Activated gamma-delta T cell treated with Interleukin-2 at 50 U/mL for 16 hours (primary cell): ENCODE measurements around the gene PDF.

Experiments used
- DNase-seq: peaks from one replicate; pipeline ENCODE4 v3.0.0-alpha.2; 2020

The PDF gene

DNA sequence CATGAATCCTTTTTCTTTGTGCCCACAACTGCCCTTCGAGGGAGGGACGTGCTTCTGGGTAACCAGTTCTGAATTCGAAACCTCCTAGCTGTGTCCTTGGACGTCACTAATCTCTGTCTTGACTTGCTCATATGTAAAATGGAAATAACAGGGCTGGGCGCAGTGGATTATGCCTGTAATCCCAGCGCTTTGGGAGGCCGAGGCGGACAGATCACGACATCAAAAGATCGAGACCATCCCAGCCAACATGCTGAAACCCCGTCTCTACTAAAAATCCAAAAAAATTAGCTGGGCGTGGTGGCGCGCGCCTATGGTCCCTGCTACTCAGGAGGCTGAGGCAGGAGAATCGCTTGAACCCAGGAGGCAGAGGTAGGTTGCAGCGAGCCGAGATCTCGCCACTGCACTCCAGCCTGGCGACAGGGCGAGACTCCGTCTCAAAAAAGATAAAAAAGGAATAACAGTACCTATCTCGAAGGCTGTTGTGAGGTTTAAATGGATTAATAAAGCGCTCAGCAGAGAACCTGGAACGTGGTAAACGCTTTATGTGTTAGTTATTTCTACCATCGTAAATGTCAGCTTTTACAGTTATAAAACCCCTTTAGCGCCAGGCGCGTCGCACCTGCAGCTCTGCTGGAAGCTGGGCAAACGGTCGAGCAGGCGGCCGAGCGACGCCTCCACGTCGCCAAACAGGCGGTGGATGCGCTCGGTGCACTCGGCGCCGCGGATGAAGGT is 8.3 kb upstream of the PDF start:
- DNase-seq = no peak

DNA sequence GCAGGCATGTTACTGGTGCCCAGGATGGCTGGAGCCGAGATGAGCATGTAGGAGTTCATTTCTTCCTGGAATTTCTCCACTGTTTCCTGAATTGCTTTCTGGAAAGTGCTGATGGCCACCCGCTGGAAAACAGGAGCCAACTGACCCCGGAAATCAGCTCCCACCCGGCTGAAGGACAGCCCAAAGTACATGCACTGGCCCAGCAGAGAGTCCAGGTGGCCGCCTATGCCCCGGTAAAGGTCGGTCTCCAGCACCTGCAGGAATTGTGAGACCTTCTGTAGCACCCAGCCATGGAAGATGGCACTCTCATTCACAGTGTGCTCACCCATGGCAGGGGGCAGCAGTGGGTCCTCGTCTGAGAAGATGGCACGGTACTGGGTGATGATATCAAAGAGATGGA is 4.3 kb upstream of the PDF start:
- no peak for DNase-seq

DNA sequence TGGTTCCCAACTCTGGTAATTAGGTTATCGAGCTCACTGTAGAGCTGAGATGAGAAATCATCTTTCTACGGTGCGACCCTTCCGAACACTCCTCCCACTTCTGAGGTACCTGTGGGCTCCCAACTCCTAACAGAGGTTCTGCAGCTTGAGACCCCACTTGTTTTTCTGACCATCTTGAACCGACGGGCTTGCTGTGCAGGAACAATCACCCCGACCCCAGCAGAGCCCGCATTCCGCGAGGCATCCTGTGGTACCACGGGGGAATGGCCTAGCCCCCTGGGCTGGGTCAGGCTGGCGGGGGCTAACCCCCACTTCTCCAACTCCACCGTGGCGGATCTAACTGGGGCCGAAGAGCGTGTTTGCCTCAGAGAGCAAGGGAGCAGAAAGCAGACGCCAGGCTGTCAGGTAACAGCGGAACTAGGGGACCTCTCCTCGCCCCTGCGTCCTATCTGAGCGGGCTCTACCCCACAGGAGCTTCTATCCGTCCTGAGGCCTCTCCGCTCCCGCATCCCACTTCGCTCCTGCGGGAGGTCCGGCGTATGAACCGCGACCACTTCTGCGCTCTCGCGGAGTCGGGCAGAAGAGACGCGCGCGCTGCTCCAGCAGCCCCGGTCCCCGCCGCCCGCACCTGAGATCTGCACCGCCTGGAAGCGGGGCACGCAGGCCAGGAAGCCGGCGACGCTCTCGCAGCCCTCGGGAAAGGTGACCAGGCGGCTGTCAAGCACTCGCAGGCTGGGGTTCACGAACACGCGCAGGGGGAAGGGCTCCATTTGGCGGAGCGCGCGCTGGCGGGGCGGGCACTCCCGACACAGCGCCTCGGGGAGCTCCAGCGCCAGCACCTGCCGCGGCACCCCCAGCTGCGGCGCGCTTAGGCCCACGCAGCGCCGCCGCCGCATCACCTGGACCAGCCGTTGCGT is 761 bp downstream of the PDF start:
- DNase-seq = peak; percentile 35

DNA sequence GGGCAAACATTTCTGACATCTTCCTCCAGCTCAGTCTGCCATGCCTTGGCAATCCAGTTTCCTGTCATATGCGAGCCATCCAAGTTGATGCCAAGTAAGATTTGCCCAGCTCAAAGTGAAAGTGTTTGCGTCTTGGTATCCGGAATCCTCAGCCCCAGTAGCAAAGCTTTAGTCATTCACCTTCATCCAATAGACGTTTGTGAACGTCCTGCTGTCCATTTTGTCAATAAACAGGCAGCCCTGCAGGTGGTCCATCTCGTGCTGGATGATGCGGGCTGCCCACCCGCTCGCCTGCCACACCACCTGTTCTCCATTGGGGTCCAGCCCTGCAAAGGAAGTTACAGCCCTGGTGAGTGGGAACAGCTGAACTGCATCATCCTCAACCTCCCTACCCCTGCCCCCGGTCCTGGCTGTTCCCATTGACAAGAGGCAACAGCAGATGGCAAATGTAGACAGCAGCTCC is 1.5 kb downstream of the PDF start:
- no peak for DNase-seq

DNA sequence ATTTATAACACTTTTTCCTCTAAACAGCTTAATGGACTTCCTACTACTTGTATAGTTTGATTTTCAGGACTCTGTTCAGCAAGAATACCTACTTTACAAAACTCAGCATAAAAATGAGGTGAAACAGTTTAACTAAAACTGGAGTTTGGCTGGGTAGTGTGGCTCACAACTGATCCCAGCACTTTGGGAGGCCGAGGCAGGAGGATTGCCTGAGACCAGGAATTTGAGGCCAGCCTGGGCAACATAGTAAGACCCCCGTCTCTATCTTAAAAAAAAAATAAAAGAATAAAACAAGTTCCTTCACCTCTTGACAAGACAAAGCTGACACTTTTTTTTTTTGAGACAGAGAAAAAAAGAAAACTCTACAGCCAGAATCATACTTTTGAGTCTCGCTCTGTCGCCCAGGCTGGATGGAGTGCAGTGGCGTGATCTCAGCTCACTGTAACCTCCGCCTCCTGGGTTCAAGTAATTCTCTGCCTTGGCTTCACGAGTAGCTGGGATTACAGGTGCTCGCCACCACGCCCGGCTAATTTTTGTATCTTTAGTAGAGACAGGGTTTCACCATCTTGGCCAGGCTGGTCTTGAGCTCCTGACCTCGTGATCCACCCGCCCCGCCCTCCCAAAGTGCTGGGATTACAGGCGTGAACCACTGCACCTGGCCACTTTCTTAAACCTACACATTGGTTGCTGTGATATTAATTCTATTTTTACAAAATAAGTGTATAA is 2.6 kb downstream of the PDF start:
- DNase-seq = no peak

DNA sequence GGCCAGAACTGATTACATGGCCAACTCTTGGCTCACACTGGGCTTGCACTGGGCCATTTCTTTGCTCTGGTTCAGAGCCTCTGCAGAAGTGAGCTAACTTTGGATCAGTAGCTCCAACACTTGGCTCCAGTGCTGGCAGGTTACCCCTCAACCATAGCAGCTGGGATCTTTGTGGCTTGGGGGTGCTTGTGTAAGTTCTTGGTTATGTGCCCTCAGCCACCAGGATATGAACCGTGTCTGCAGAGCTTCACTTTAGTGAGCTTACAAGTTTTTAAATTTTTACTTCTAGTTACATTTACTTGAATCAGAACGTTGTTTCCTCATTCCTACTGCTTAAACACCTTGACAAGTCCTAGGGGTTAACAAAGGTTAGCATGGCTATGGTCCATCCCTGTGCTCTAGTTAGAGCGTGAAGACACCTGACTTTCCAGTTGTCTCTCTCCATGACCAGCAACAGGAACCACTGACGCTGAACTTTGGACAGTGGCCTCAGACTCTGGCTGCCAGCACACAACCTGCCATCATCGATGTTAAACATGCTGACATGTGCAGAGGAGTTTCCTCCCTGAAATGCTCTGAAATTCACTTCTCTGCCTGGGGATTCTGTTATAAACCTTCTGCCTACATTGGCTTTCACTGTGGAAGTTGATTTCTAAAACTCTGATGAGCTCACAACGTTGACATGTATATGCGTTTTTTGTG is 4.1 kb downstream of the PDF start:
- DNase-seq = no peak

DNA sequence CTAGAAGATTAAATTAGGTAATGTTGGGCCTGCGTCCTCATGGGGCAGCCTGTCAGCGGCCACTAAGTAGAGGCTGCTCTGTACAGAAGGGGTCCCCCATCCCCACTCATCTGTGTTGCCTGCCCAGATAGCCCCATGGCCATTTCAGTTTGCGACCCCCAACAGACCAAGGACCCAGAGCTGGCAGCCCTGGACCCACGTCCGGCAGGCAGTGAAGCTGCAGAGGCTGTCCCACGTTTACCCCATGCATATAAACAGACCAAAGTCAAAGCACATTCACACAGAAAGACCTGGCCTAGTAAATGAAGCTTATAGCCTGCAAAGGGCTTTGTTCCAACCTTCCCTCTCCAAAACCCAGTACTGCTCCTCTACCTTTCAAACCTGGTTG is 4.6 kb downstream of the PDF start:
- DNase-seq = no peak

DNA sequence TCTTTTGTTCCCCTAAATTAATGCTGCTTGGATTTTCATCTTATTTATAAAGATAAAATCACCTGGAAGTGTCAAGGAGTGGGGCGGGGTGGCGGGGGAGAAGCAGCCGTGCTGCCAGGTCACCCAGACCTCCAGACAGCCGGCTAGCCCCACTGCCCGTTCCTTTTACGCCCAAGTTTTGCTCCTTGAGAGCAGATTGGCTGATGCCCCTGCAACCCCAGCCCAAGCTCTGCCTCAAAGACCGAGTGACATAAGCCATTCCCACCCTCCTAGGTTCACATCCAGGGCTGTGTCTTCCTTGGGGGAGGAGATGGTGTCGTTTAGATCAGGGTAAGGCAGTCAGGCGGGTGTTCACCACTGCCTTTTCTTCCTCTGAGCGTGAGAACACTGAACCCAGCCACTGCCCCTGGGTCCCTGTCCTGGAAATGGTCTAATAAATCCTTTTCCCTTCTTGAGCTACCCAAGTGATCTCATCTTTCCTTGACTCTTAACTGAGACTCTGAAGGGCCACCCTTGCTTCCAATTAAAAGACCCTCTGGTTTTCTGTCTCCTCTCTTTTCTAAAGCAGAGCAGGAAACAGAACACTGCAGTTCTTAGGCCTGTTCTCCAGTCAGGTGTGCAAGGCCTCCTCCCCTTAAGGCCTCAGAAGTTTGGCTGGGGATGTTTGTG is 5.7 kb downstream of the PDF start:
- DNase-seq = no peak

DNA sequence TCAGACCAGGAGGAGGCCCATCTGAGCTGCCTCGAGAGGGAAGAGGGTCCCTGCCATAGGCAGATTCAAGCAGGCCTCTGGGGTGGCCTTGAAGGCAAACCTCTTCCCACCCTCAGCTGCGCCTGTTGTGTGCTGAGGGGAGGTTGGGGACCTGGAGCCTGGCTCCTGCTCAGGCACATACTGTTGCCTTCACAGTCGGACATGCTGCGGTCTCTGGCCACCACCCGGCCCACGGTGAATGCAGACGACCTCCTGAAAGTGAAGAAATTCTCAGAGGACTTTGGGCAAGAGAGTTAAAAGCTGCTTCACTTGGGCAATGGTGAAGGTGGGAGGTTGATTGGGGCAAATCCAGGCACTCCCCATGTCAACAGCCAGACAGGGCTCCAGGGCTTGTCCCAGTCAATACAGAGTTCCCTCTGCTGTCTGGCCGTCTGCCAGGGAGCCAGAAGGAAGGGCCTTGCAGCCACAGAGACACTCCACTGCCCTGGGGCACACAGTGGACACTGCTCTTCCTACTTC is 6.3 kb downstream of the PDF start:
- no peak for DNase-seq

DNA sequence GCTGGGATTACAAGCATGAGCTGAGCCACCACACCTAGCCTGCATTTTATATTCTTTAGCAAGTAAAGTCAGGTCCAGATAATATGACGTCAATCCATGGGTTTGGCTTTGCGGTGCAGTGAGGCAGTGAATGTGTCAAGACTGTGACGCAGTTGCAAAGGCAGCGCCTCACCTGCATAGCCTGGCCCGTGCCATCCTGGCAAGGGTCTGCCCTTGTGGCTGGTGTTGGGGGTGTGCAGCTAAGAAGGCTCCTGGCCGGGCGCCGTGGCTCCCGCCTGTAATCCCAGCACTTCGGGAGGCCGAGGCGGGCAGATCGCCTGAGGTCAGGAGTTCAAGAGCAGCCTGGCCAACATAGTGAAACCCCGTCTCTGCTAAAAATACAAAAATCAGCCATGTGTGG is 7.0 kb downstream of the PDF start:
- DNase-seq = no peak

DNA sequence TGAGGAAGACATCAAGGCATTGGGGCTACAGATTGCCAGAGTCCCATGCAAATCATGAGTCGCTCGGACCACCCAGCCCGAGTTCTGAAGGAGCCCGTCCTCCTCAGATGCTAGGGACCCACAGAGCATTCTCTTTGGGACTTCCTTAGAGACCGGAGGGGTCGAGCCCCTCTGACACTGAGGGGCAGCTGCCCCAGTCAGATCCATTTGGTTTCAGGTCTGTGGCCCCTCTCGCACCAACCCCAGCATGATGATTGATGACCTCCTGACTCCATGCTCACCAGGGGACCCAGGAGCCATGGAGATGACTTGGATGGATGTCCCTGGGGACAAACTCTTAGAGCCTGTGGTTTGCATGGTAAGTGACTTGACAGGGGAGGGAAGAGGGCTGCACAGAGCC is 8.0 kb downstream of the PDF start:
- DNase-seq = no peak

DNA sequence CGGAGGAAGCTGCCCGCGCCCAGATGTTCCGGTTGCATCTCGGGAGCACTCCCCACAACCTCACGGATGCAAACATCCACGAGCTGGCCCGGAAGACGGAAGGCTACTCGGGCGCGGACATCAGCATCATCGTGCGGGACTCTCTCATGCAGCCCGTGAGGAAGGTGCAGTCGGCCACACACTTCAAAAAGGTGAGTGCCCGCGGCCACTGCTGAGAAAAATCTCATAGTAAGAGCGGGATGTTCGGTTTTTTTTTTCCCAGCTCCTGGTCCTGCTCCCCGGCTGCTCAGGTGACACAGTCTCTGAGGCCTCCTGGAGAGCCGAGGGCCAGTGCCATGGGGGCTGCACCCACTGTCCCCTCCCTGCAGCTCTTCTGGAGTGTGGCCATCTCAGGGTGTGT is 9.3 kb downstream of the PDF start:
- DNase-seq = no peak

DNA sequence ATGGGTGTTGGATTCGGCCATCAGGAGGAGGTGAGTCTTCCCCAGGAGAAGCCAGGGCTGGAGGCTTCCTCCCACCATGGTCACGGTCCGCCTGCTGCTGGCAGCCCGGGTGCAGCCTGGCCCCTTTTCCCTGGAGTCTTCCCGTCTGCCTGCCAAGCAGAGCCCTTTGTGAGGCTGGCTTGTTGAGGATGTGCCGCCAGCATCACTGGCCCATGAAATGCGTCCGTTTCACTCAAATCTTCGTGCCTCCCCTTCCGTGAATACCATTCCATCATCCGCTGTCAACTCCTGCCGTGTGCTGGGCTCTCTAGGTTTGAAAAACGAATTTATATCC is 9.7 kb downstream of the PDF start:
- DNase-seq = no peak

DNA sequence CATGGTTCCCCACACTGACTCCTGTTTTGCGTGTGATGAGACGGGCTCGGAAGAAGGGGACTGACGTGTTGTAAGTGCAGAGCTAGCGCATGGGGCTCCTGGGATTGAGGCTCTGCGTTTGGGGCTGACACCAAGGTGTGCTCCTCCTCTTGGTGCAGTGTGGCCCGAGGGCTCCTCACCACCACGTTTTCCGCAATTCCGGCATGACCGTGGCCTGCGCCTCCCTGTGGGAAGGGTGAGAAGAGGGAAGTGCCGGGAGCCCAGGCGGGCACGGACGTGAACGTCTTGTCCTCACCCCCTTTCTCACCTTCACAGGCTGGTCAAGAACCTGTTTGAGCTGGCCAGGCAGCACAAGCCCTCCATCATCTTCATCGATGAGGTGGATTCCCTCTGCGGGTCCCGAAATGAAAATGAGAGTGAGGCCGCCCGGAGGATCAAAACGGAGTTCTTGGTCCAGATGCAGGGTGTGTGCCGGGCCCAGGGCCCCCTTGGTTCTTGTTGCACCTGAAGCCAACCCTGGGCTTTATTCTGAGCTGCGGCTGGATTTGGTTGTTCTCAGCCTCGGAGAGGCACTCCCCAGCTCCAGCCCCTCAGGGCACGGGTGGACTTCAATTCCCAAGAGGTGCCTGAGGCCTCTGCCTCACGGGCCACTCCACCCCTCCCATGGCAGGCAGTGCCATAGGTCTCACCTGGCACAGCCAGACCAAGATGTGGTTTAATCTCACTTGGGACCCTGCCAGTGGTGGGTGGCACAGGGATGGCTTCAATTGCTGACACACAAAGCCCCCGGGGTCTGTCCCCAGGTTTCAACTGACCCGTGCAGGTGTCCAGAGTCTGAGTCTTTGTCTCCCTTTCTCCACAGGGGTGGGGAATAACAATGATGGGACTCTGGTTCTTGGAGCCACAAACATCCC is 10.3 kb downstream of the PDF start:
- DNase-seq = no peak

DNA sequence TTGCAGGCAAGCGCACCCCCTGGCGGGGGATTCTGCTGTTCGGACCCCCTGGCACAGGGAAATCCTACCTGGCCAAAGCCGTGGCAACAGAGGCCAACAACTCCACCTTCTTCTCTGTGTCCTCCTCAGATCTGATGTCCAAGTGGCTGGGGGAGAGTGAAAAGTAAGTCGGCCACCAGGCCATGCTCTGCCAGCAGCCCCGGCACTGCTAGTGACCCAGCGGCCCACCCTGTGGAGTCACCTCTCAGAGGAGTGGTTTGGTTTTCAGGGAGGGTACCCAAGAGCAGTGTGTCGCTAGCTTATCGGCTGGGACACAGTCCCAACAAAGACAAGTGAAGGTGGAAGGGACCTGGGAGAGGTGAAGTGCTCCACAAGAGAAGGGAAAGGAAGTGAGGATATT is 11.0 kb downstream of the PDF start:
- no peak for DNase-seq

DNA sequence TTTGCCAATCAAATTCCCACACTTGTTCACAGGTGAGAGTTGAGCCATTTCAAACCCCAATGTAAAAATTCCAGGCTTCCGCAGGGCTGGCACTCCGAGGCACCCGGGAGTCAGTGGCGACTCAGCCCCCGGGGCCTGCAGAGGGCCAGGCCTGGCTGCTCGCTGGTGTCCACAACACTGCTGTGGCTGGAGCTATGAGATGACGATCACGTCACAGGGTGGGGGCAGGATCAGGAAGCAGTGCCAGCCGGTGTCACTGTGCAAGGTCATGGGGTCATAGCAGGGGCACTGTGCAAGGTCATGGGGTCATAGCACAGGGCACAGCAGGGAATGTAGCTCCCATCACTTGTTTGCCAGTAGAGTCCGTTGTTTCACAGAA is 11.5 kb downstream of the PDF start:
- DNase-seq = no peak

DNA sequence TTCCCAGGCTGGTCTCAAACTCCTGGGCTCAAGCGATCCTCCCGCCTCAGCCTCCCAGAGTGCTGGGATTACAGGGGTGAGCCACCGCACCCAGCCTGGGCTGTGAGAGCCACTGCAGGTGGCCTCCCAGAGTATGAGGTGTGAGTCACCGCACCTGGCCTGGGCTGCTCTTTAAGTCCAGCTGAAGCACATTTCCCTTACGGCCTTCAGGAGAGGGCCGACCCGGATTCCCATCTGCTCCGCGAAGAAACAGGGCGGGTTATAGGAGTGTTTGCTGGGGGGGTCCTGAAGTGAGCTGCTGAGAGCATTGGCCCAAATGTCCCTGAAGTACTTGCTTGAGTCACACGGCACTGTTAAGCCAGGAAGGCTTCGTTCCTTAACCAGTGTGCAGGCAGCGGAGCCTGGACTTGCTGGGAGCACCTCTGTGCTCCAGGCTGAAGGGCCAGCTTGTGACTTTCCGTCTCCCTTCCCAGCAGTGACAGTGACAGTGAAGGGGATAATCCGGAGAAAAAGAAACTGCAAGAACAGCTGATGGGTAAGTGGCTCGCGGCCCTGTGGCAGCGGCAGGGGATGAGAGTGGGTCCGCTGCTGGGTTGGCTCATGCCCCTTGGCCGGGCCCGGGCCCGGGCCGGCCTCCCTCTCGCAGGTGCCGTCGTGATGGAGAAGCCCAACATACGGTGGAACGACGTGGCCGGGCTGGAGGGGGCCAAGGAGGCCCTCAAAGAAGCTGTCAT is 12.0 kb downstream of the PDF start:
- no peak for DNase-seq

DNA sequence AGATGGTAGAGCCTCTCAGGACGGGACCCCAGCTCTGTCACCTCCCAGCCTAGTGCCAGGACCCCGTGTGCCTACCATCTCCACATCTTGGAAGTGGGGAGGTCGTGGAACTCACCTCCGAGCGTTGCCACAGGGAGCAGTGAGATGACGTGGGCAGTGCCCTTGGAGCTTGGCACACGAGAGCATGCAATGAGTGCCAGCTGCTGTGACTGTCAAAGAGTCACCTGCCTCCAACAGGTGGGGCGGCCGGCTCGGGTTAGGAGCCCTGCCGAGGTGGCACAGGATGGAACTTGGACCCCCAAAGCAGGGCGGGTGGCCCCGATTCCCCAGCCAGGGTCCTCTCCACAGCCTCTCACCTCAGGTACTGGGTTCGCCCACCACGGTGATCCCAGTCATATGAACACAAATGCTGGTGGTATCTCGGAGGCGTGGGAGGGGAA is 13.8 kb downstream of the PDF start:
- no peak for DNase-seq

DNA sequence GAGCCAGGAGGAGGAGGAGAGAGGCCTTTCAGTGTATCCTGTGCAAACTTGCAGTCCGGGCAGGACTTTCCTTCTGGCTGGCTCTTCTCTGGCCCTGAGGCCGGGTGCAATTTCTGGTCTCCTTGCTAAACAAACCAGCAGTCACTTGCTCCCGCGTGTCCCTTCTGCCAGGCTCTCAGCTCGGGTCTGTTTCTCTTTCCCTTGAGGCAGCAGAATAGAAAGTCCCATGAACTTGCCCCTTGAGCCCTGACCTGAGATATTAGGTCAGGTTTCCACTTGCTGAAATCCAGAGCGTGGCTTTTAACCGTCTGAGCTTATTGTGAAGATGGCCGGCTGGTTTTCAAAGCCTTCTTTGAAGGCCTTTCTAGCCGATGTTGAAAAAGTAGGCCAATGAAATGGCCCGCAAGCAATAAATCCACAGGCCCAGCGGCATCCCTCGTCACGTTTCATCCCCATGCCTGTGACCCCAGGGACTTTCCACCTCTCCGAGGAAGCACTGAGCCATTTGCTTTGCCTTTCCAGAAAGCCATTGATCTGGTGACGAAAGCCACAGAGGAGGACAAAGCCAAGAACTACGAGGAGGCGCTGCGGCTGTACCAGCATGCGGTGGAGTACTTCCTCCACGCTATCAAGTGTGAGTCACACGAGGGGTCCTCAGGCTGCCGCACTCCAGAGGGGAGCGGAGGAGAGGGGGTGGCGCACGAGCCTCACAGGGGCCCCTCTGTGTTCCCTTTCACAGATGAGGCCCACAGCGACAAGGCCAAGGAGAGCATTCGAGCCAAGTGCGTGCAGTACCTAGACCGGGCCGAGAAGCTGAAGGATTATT is 14.7 kb downstream of the PDF start:
- DNase-seq = no peak

DNA sequence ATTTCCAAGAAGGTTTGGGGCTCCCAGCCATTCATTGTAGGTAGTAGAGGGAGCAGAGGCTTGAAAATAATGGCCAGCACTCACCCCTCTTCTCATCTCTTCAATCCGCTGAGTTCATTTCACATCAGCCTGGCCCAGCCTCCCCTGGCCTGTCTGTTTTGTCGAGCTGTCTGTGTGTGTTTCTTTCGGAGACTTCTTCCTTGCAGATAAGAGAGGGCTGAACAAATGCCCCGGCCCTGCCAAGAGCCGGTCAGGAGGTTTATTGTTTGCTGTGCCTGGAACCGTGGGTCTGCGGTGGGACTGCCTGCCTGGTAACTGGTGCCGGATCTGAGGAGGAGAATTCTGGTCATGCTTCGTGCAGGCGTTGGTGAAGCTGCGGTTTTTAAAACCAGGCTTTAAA is 15.9 kb downstream of the PDF start:
- DNase-seq = no peak
